ENCODE results near the gene ILF3. TPM values are rescaled to one million over a fixed set of nuclear protein-coding genes. Genes with fewer than 3 reads are reported as not detected.

ILF3 gene
- 90.0 and 112 TPM in 2 replicates for total RNA-seq

GRCh38 chr19:10653732-10654609 is at the start of gene ILF3:
ILF3 (plus strand) TSS chr19:10654346; CDS start chr19:10670606, 16,260 bp downstream.

GRCh38 chr19:10625003-10625761 is 29.0 kb upstream of the ILF3 start, which contains the start of gene SLC44A2:
SLC44A2 (plus strand) TSS chr19:10625553; CDS start chr19:10625634, 81 bp downstream.

GRCh38 chr19:10717356-10718204 is 63.4 kb downstream of the ILF3 start, which contains the start of gene DNM2:
DNM2 (plus strand) TSS chr19:10718079; CDS start chr19:10718243, 164 bp downstream.

Small RNA genes lying within 50 kb of the gene (small RNA-seq; reads per million reads assigned to genes)
- not detected for gene MIR638

Other genes with a start within 250 kb of the ILF3 start
- 7.4 and 8.6 TPM in 2 replicates for gene PDE4A, start 233.8 kb upstream of the ILF3 start, total RNA-seq
- 68.0 and 79.0 TPM in 2 replicates for gene KEAP1, start 151.0 kb upstream of the ILF3 start, total RNA-seq
- not detected in 2 replicates for gene S1PR5, start 136.9 kb upstream of the ILF3 start, total RNA-seq
- gene ATG4D, start 110.4 kb upstream of the ILF3 start, total RNA-seq: 12.6 and 13.3 TPM in 2 replicates
- 5.8 and 7.9 TPM in 2 replicates for gene KRI1, start 88.3 kb upstream of the ILF3 start, total RNA-seq
- 3.4 and 5.1 TPM in 2 replicates for gene CDKN2D, start 85.4 kb upstream of the ILF3 start, total RNA-seq
- not detected in 2 replicates for gene AP1M2, start 67.0 kb upstream of the ILF3 start, total RNA-seq
- gene SLC44A2, start 28.8 kb upstream of the ILF3 start, total RNA-seq: 43.8 and 46.9 TPM in 2 replicates
- 21.1 and 21.6 TPM in 2 replicates for gene QTRT1, start 47.1 kb downstream of the ILF3 start, total RNA-seq
- gene DNM2, start 63.7 kb downstream of the ILF3 start, total RNA-seq: 125 and 150 TPM in 2 replicates
- 35.4 and 40.9 TPM in 2 replicates for gene TMED1, start 181.9 kb downstream of the ILF3 start, total RNA-seq
- gene C19orf38, start 194.1 kb downstream of the ILF3 start, total RNA-seq: 0.24 TPM in 1 of 2 replicates, not detected in the other
- gene CARM1, start 217.2 kb downstream of the ILF3 start, total RNA-seq: 49.3 and 52.4 TPM in 2 replicates

All from hair follicle dermal papilla cell (primary cell).